PFSK-1 (cell line): Measurements from ENCODE around the gene TRPT1.

ENCODE experiments used
- FOXP2 ChIP-seq: optimal IDR thresholded peaks from 2 replicates; pipeline ENCODE3; 2011; ENCODE audit warnings: borderline replicate concordance, control low read depth, inconsistent platforms; ENCODE audit not compliant: insufficient read depth; ENCODE audit errors: extremely low read length, extremely low read depth
- POLR2AphosphoS5 ChIP-seq: IDR thresholded peaks from 2 replicates; pipeline ENCODE4 v1.6.1; 2012; ENCODE audit warnings: low read depth, mild to moderate bottlenecking, control low read depth, low read length, moderate library complexity
- SIN3A ChIP-seq: IDR thresholded peaks from 2 replicates; pipeline ENCODE4 v1.6.1; 2012; ENCODE audit warnings: mild to moderate bottlenecking, low read length, moderate library complexity, borderline replicate concordance; ENCODE audit not compliant: insufficient read depth
- TAF1 ChIP-seq: IDR thresholded peaks from 2 replicates; pipeline ENCODE4 v1.6.1; 2012; ENCODE audit warnings: low read length, control low read depth, borderline replicate concordance; ENCODE audit not compliant: insufficient read depth
- TF ChIP-seq, protein P1 (sequence below), 2 experiments: IDR thresholded peaks; 2 replicates each; pipeline versions ENCODE4 v1.6.1 to v1.8.0; 2011 to 2012; ENCODE audit warnings: low read depth in 2 of 2, low read length in 2 of 2, control low read depth in 1 of 2, inconsistent platforms in 1 of 2, mild to moderate bottlenecking in 1 of 2, moderate library complexity in 1 of 2; ENCODE audit not compliant: insufficient read depth in 1 of 2

TRPT1 gene

DNA sequence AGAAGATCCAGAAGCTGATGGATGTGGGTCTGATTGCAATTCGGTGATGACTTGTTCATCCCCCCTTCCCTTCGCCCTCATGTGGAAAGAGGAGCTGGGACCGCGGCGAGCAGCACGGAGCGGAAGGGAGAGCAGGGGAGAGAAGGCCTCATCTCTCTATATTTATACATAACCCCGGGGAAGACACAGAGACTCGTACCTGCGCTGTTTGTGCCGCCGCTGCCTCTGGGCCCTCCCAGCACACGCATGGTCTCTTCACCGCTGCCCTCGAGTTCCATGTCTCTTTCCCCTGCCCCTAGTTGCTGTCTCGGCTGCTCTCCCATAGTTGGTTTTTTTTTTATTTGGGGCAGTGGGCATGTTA lies 21.9 kb downstream of the TRPT1 start:
- TF ChIP-seq FOXP2 (no peak), TAF1 (no peak), SIN3A (no peak), POLR2AphosphoS5 (no peak)
- TF ChIP-seq, protein P1, sequence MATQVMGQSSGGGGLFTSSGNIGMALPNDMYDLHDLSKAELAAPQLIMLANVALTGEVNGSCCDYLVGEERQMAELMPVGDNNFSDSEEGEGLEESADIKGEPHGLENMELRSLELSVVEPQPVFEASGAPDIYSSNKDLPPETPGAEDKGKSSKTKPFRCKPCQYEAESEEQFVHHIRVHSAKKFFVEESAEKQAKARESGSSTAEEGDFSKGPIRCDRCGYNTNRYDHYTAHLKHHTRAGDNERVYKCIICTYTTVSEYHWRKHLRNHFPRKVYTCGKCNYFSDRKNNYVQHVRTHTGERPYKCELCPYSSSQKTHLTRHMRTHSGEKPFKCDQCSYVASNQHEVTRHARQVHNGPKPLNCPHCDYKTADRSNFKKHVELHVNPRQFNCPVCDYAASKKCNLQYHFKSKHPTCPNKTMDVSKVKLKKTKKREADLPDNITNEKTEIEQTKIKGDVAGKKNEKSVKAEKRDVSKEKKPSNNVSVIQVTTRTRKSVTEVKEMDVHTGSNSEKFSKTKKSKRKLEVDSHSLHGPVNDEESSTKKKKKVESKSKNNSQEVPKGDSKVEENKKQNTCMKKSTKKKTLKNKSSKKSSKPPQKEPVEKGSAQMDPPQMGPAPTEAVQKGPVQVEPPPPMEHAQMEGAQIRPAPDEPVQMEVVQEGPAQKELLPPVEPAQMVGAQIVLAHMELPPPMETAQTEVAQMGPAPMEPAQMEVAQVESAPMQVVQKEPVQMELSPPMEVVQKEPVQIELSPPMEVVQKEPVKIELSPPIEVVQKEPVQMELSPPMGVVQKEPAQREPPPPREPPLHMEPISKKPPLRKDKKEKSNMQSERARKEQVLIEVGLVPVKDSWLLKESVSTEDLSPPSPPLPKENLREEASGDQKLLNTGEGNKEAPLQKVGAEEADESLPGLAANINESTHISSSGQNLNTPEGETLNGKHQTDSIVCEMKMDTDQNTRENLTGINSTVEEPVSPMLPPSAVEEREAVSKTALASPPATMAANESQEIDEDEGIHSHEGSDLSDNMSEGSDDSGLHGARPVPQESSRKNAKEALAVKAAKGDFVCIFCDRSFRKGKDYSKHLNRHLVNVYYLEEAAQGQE (IDR thresholded peaks at IDR 0.05; ENCODE audit: insufficient read depth in 1 of 2, low read depth in 2 of 2, low read length in 2 of 2): no peak

DNA sequence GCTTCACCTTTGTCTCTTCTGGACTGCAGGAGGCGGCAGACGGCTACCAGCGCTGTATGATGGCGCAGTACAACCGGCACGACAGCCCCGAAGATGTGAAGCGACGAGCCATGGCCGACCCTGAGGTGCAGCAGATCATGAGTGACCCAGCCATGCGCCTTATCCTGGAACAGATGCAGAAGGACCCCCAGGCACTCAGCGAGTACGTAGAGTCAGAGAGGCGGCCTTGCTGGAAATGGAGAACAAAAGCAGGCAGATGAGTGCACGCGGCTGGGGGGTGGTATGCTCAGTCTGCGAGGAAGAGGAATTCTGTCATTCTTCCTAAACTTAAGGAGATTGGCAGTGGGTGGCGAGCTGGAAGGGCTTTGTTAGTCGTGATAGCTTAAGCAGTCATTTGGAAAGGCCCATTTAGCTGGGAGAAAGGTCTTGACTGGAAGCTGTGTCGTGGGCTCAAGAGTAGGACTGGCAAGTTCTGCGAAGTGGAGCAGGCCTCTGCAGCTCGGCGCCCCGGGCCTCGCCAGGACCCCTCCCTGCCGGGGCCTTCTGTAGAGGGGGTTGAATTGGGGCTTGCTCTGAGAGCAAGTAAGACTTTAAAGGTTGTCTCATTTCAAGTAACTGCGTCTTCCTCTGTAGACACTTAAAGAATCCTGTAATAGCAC lies 22.4 kb downstream of the TRPT1 start:
- TF ChIP-seq POLR2AphosphoS5 (no peak), FOXP2 (no peak), SIN3A (no peak)
- TF ChIP-seq, protein P1 (IDR thresholded peaks at IDR 0.05; ENCODE audit: insufficient read depth in 1 of 2, low read depth in 2 of 2, low read length in 2 of 2): no peak

DNA sequence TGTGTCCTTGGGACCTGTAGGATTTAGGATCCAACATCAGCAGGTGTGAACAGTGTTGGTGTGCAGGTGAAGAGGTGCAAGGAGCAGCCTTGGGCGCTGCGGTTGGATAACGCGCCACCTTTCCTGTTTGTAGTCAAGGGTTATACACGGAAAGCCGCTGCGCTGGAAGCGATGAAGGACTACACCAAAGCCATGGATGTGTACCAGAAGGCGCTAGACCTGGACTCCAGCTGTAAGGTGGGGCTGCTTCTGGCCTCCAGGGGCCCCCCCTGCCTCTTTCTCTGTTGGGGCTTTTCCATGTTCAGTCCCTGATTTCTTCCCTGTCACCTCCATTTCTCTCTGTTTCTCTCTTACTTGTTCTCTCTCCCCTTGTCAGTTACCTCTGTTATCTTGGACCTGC lies 23.0 kb downstream of the TRPT1 start:
- TF ChIP-seq POLR2AphosphoS5: no peak
- no peak for TF ChIP-seq SIN3A
- TF ChIP-seq, protein P1 (IDR thresholded peaks at IDR 0.05; ENCODE audit: insufficient read depth in 1 of 2, low read depth in 2 of 2, low read length in 2 of 2): no peak
- TF ChIP-seq TAF1: no peak
- no peak for TF ChIP-seq FOXP2

DNA sequence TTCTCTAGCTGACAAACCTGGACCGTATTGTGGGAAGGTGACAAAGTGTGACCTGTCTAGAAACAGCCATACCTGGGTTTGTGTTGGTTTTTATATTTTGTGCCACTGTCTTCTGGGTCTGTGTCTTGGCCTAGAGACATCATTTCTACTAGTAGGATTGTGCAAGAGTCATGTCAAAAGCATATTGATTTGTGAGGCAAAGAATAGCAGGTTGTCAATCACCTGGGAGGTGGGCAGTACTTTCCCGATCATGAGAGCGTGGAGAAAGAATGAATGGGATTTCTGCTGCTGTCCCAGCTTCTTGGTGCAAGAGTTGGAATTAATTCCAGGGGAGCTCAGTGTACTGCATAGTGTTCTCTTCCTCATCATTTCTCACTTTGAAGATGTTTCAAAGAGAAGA lies 24.4 kb downstream of the TRPT1 start:
- TF ChIP-seq FOXP2 (no peak), SIN3A (no peak), POLR2AphosphoS5 (no peak), TAF1 (no peak)
- TF ChIP-seq, protein P1 (IDR thresholded peaks at IDR 0.05; ENCODE audit: insufficient read depth in 1 of 2, low read depth in 2 of 2, low read length in 2 of 2): no peak

DNA sequence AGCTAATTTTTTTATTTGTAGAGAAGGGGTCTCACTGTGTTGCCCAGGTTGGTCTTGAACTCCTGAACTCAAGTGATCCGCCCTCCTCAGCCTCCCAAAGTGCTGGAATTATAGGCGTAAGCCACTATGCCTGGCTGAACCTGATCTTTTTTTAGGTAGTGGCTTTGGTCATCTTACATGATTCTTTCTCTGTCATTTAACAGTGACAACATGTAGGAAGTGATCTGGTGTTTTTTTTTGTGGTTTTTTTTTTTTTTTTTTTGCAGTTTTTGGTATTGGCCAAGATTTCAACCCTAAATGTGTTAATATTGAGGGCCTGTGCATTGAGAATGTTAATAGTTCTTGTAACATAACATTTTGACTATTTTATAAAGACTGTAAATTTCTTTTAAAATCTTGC lies 27.5 kb downstream of the TRPT1 start:
- TF ChIP-seq POLR2AphosphoS5: no peak
- no peak for TF ChIP-seq TAF1
- TF ChIP-seq, protein P1 (IDR thresholded peaks at IDR 0.05; ENCODE audit: insufficient read depth in 1 of 2, low read depth in 2 of 2, low read length in 2 of 2): no peak
- no peak for TF ChIP-seq FOXP2
- no peak for TF ChIP-seq SIN3A
